MCF 10A (cell line): Measurements from ENCODE around the gene NDOR1. TPM values are rescaled to one million over a fixed set of nuclear protein-coding genes. Genes with fewer than 3 reads are reported as not detected.
A peak's percentile ranks its signal among the peaks of the same experiment; 100 is the strongest.

Experiments used
- BruUV-seq: library from RNA; stranded (reverse); fragments of 400-500 nt; replicated peaks from 2 replicates; lab custom pipeline; 2021; lab: Mats Ljungman, UMichigan
- CTCF ChIA-PET: fragments of 300-600 bp; sonication (Branson Sonifier 250); formaldehyde crosslinking; extraction: SDS; loops from one replicate; lab custom pipeline; 2021; ENCODE audit warnings: antibody characterized with exemption, inconsistent platforms; lab: Yijun Ruan, JAX
- POLR2A ChIA-PET: fragments of 300-600, 350-650 bp; sonication (Branson Sonifier 250); formaldehyde crosslinking; extraction: SDS; loops from one replicate; lab custom pipeline; 2020; ENCODE audit warnings: antibody characterized with exemption, inconsistent platforms; lab: Yijun Ruan, JAX
- DNase-seq: peaks from one replicate; pipeline ENCODE4 v3.0.0-alpha.2; 2018; ENCODE audit not compliant: unreplicated experiment
- H3K27ac Mint-ChIP-seq: one replicate; pipeline ENCODE4 v1.8.0; 2022; ENCODE audit warnings: mild to moderate bottlenecking, low read depth, mixed read lengths; ENCODE audit not compliant: unreplicated experiment
- H3K27me3 Mint-ChIP-seq: one replicate; pipeline ENCODE4 v1.8.0; 2022; ENCODE audit warnings: mixed read lengths; ENCODE audit not compliant: insufficient read depth, unreplicated experiment
- H3K36me3 Mint-ChIP-seq: one replicate; pipeline ENCODE4 v1.8.0; 2022; ENCODE audit warnings: mild to moderate bottlenecking, moderate library complexity, mixed read lengths; ENCODE audit not compliant: insufficient read depth, unreplicated experiment
- H3K4me1 Mint-ChIP-seq: one replicate; pipeline ENCODE4 v1.8.0; 2022; ENCODE audit warnings: mixed read lengths; ENCODE audit not compliant: insufficient read depth, unreplicated experiment
- H3K4me3 Mint-ChIP-seq: one replicate; pipeline ENCODE4 v1.8.0; 2022; ENCODE audit warnings: mild to moderate bottlenecking, moderate library complexity, mixed read lengths; ENCODE audit not compliant: unreplicated experiment
- H3K9me3 Mint-ChIP-seq: one replicate; pipeline ENCODE4 v1.8.0; 2022; ENCODE audit warnings: mixed read lengths; ENCODE audit not compliant: unreplicated experiment
- CTCF ChIP-seq: fragments of 200-600 bp; IDR thresholded peaks from one replicate; pipeline ENCODE4 v1.8.0; 2022; ENCODE audit warnings: antibody characterized with exemption, mild to moderate bottlenecking; ENCODE audit not compliant: unreplicated experiment
- intact Hi-C: fragments of 100-400 bp; cut with micrococcal nuclease; formaldehyde crosslinking; loops from 2 replicates; pipeline ENCODE4 v1.14.1; 2022
- total RNA-seq: library from RNA; stranded (reverse); gene quantifications from 2 replicates; pipeline ENCODE4 v1.2.3, GENCODE V29; 2022

The NDOR1 gene
- total RNA-seq, 1 experiment from 2014 or later, result 18.0 TPM

- no TSS peak for BruUV-seq
- ChIA-PET POLR2A (interaction anchor here (0.6 to 6.3 kb wide), 20 partner anchors 8 to 814 kb away, joined by 3 to 73 read pairs (median 5); partner anchors contain the start of genes ANAPC2, EXD3, MAN1B1 and NDOR1), CTCF (interaction anchor here (0.6 to 5.6 kb wide), 4 partner anchors 14 to 858 kb away, joined by 3 to 36 read pairs (median 3); no protein-coding TSS in a partner anchor)
- Mint-ChIP-seq H3K4me1 (peaks cover 15% of the 10 kb centered on the region), H3K27me3 (no peaks in the 10 kb centered on the region), H3K36me3 (no peaks in the 10 kb centered on the region), H3K4me3 (peak overlapping the region; percentile 83), H3K9me3 (no peaks in the 10 kb centered on the region), H3K27ac (peak overlapping the region; percentile 61)
- no peak for TF ChIP-seq CTCF
- intact Hi-C loops, result loop anchor here (10.0 kb wide), 2 partner anchors 49 to 179 kb away; partner anchors contain the start of genes LRRC26, NPDC1 and TMEM210
- DNase-seq, result peak; percentile 98
Observed at GRCh38 chr9:137223078-137223970, 17.8 kb downstream of the NDOR1 start.

GRCh38 chr9:137224830-137225694 is 19.6 kb downstream of the NDOR1 start, which contains the start of gene CYSRT1:
Gene CYSRT1 (plus strand): TSS chr9:137225174. CDS start chr9:137225622, 448 bp downstream.
- Mint-ChIP-seq H3K36me3 (no peaks in the 10 kb centered on the region), H3K27me3 (no peaks in the 10 kb centered on the region), H3K4me1 (peaks cover 15% of the 10 kb centered on the region), H3K27ac (peak within 1 kb of the TSS; percentile 61), H3K9me3 (no peaks in the 10 kb centered on the region), H3K4me3 (peak within 1 kb of the TSS; percentile 83)
- TF ChIP-seq CTCF, result no peak
- CTCF ChIA-PET, result interaction anchor here (0.7 to 5.6 kb wide), 6 partner anchors 13 to 188 kb away, joined by 3 to 36 read pairs (median 4); partner anchors contain the start of gene SSNA1
- intact Hi-C loops, result loop anchor here (10.0 kb wide), 2 partner anchors 50 to 180 kb away; partner anchors contain the start of genes LRRC26, NPDC1 and TMEM210
- POLR2A ChIA-PET, result interaction anchor here (0.9 to 6.3 kb wide), 9 partner anchors 12 to 139 kb away, joined by 3 to 73 read pairs (median 14); partner anchors contain the start of genes ANAPC2, MAN1B1, NDOR1 and SSNA1
- DNase-seq, result peak; percentile 31
- no TSS peak for BruUV-seq

GRCh38 chr9:137225699-137226331 is 20.3 kb downstream of the NDOR1 start:
- DNase-seq, result no peak
- Mint-ChIP-seq H3K9me3 (no peaks in the 10 kb centered on the region), H3K27me3 (no peaks in the 10 kb centered on the region), H3K4me3 (peak overlapping the region; percentile 83), H3K36me3 (no peaks in the 10 kb centered on the region), H3K4me1 (peaks cover 15% of the 10 kb centered on the region), H3K27ac (peak overlapping the region; percentile 73)
- no TSS peak for BruUV-seq
- intact Hi-C loops, result loop anchor here (10.0 kb wide), 2 partner anchors 51 to 181 kb away; partner anchors contain the start of genes LRRC26, NPDC1 and TMEM210
- POLR2A ChIA-PET, result interaction anchor here (0.9 to 6.3 kb wide), 14 partner anchors 10 to 159 kb away, joined by 4 to 73 read pairs (median 6); partner anchors contain the start of genes ANAPC2, MAN1B1, NDOR1 and SSNA1
- no peak for TF ChIP-seq CTCF
- CTCF ChIA-PET, result interaction anchor here (0.6 to 5.6 kb wide), 13 partner anchors 12 to 499 kb away, joined by 3 to 36 read pairs (median 4); partner anchors contain the start of gene SSNA1
